HG02981 (cell line): ENCODE measurements around the gene TMED10.

ENCODE experiments used
- ATAC-seq: cut with Tn5 transposase; IDR thresholded peaks from one replicate; pipeline ENCODE4 v1.9.1; 2021; ENCODE audit warnings: mild to moderate bottlenecking, moderate library complexity; ENCODE audit not compliant: unreplicated experiment

The TMED10 gene

DNA sequence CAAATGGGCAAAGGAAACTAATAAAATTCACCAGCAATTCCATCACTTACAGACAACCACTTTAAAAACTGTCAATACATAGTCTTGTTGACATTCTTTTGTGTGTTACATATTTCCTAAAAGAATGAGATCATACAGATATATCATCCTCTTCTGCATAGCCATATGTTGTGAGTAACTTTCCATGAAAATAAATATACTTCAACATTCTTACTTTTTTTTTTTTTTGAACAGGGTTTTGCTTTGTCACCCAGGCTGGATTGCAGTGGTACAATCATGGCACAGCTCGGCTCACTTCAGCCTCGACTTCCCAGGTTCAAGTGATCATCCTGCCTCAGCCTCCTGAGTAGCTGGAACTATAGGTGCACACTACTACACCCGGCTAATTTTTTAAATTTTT, 86.1 kb downstream of the TMED10 start:
- ATAC-seq: no peak

- no peak for ATAC-seq
Measured at GRCh38 chr14:75088566-75089373, 87.6 kb downstream of the TMED10 start.

DNA sequence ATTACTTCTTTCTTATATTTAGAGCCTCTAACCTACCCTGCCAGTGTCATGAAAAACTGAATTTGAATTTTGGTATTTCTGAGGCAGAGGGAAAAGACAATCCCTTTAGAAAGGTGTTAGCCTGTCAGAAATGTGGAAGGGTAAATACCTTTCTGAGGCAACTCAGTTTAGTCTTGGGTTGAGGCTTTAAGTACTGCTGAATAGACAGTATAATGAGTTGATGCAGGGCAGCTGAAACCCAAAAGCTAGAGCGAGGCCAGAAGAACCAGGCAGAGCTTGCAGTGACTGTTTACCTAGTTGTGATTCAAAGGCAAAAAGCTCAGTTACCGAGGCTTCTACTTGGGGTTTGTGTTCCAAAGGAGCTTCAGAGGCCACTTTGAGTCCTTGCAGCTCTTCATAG, 88.3 kb downstream of the TMED10 start:
- no peak for ATAC-seq

DNA sequence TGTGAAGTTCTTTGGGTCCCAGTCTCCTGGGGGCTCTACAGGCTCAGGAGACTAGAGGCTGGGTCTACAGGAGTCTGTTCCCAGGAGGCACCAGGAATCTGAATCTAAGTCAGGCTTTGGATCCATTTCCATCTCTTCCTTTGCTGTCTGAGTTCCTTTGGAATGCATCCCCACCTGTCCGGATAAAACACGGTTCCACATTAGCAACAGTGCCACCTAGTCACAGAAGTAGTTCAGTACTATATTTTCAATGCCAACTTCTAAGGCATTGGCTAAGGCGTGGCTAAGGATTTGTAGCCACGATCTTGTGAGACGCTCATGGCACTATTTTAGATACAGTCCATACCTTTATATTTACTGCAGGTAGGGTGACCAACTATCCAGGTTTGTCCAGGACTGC, 91.9 kb downstream of the TMED10 start:
- no peak for ATAC-seq

DNA sequence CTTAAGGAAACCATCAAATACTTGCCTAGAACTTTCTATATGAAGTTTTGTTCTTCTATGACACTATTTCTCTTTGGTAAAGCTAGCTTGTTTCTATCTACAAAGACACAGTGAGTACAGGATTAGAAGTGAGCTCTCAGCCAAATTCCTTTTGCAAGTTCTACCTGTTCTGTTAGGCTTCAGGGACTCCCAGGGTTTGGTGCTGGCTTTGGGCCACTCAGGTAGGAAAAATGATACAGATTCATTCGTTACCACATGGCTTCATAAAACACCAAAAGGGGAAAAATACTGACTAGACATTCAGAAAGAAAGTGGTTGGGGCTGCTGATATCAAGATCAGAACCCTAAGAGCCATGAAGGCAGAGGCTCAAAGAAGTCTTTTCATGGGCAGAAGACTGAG, 93.1 kb downstream of the TMED10 start:
- ATAC-seq: no peak

- ATAC-seq: no peak
Measured at GRCh38 chr14:75081660-75082229, 94.7 kb downstream of the TMED10 start.
